DOHH2 (cell line): ENCODE measurements around the gene CMSS1.

Experiments
- CTCF ChIP-seq: fragments of 200-600 bp; sonication (generic); IDR thresholded peaks from one replicate; pipeline ENCODE4 v1.5.1; 2014; ENCODE audit warnings: antibody characterized with exemption, mild to moderate bottlenecking, low read depth, low read length; ENCODE audit not compliant: poor library complexity, severe bottlenecking
- EZH2phosphoT487 ChIP-seq: fragments of 200-600 bp; sonication (generic); IDR thresholded peaks from 2 replicates; pipeline ENCODE4 v1.6.1; 2017; ENCODE audit warnings: borderline replicate concordance, mild to moderate bottlenecking, antibody characterized with exemption, low read length, moderate library complexity, mixed read lengths

GRCh38 chr3:99940350-99940749, 122.7 kb downstream of the CMSS1 start:
- TF ChIP-seq CTCF: no peak
- TF ChIP-seq EZH2phosphoT487: no peak
